GM12873 (cell line): ENCODE results near the gene NHERF2.

Experiments
- TF ChIP-seq, protein P1 (sequence below): IDR thresholded peaks from 2 replicates; pipeline ENCODE4 v1.5.1; 2012; ENCODE audit warnings: low read depth, mild to moderate bottlenecking, moderate library complexity, low read length, control low read depth; ENCODE audit not compliant: insufficient read depth; ENCODE audit errors: missing control alignments

The NHERF2 gene

DNA sequence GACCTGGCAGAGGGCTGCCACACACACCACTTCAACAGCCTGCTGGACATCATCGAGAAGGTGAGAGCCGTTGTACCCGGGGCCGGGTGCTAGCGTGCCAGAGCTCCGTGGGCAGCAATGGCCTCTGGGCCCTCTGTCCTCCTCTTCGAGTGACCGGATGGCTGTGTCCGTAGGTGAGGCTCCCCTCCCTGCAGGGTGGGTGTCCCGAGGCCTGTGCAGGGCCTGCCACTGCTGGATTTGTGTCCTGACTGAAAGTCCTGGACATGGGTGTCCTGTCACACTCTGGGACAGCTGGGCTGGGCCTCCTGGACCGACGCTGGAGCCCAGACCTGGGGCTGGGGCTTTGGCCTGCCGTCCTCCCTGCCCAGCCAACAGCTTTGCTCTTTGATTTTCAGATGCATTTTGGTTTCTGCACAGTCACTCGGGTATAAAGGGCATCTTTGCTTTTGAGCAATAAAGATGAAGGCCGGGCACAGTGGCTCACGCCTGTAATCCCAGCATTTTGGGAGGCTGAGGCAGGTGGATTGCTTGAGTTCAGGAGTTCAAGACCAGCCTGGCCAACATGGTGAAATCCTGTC lies 37.8 kb downstream of the NHERF2 start:
- TF ChIP-seq, protein P1, sequence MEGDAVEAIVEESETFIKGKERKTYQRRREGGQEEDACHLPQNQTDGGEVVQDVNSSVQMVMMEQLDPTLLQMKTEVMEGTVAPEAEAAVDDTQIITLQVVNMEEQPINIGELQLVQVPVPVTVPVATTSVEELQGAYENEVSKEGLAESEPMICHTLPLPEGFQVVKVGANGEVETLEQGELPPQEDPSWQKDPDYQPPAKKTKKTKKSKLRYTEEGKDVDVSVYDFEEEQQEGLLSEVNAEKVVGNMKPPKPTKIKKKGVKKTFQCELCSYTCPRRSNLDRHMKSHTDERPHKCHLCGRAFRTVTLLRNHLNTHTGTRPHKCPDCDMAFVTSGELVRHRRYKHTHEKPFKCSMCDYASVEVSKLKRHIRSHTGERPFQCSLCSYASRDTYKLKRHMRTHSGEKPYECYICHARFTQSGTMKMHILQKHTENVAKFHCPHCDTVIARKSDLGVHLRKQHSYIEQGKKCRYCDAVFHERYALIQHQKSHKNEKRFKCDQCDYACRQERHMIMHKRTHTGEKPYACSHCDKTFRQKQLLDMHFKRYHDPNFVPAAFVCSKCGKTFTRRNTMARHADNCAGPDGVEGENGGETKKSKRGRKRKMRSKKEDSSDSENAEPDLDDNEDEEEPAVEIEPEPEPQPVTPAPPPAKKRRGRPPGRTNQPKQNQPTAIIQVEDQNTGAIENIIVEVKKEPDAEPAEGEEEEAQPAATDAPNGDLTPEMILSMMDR, result no peak

GRCh38 chr16:2066139-2066538 lies 39.4 kb downstream of the NHERF2 start:
- TF ChIP-seq, protein P1, result no peak

- TF ChIP-seq, protein P1, result no peak
These were observed 44.1 kb downstream of the NHERF2 start for GRCh38 chr16:2070576-2071453.

GRCh38 chr16:2071454-2072202 lies 44.9 kb downstream of the NHERF2 start:
- TF ChIP-seq, protein P1, result no peak

- TF ChIP-seq, protein P1, result no peak
These were observed 46.2 kb downstream of the NHERF2 start for GRCh38 chr16:2072926-2073325.

DNA sequence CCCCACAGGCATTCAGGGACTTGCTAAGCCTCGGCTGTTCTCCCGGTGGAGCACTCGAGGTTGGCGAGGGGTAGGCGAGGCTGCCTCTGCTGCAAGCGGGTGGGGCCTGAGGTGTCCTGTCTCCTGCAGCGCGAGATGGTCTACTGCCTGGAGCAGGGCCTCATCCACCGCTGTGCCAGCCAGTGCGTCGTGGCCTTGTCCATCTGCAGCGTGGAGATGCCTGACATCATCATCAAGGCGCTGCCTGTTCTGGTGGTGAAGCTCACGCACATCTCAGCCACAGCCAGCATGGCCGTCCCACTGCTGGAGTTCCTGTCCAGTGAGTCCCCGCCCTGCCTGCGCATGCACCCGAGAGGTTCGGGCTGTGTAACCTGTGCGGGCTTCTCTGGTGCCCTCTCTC lies 47.4 kb downstream of the NHERF2 start:
- TF ChIP-seq, protein P1, result no peak

DNA sequence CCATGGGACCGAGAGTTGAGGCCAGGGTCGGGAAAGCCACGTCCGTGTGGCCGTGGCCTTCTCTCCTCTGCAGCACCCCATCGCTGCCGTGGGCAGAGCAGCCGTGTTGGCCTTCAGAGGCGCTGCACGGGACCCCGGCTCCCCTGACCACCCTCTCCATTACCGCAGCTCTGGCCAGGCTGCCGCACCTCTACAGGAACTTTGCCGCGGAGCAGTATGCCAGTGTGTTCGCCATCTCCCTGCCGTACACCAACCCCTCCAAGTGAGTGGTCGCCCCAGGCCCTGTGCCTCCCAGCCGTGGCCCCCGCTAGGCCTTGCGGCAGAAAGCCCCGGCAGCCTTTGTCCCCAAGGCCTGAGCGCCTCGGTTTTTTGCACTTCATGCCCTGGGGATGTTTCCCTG lies 48.9 kb downstream of the NHERF2 start:
- TF ChIP-seq, protein P1, result no peak
